Measurements from ENCODE around the gene EHBP1.
A peak's percentile ranks its signal among the peaks of the same experiment; 100 is the strongest.
"Not testable (repeated sequence)": the region's sequence is repeated elsewhere in the genome, so short reads cannot be mapped to it uniquely, and the experiment has no call there.

Gene EHBP1

GRCh38 chr2:62968668-62969067 is 263.2 kb downstream of the EHBP1 start:
- DNase-seq = no peak

GRCh38 chr2:62971936-62972335 is 266.4 kb downstream of the EHBP1 start:
- no peak for DNase-seq

GRCh38 chr2:62972601-62973000 is 267.1 kb downstream of the EHBP1 start:
- DNase-seq = no peak

- DNase-seq = no peak
Measured at GRCh38 chr2:62974999-62975398, 269.5 kb downstream of the EHBP1 start.

- no peak for DNase-seq
Measured at GRCh38 chr2:62991605-62992004, 286.1 kb downstream of the EHBP1 start.

- no peak for DNase-seq
Measured at GRCh38 chr2:62992561-62992960, 287.0 kb downstream of the EHBP1 start.

GRCh38 chr2:62994206-62994605 is 288.7 kb downstream of the EHBP1 start:
- DNase-seq = no peak

GRCh38 chr2:62996534-62997186 is 291.1 kb downstream of the EHBP1 start:
- DNase-seq = no peak

GRCh38 chr2:62998949-62999348 is 293.4 kb downstream of the EHBP1 start:
- no peak for DNase-seq

- DNase-seq = no peak
Measured at GRCh38 chr2:62999905-63000304, 294.4 kb downstream of the EHBP1 start.

GRCh38 chr2:63000801-63001200 is 295.3 kb downstream of the EHBP1 start:
- no peak for DNase-seq

GRCh38 chr2:63001576-63001975 is 296.1 kb downstream of the EHBP1 start:
- no peak for DNase-seq

- DNase-seq = no peak
Measured at GRCh38 chr2:63003351-63003750, 297.8 kb downstream of the EHBP1 start.

GRCh38 chr2:63007813-63008458 is 302.4 kb downstream of the EHBP1 start:
- no peak for DNase-seq

GRCh38 chr2:63008838-63009237 is 303.3 kb downstream of the EHBP1 start:
- no peak for DNase-seq

GRCh38 chr2:63009490-63009889 is 304.0 kb downstream of the EHBP1 start:
- no peak for DNase-seq

- DNase-seq = no peak
Measured at GRCh38 chr2:63012541-63012940, 307.0 kb downstream of the EHBP1 start.

GRCh38 chr2:63013438-63013837 is 307.9 kb downstream of the EHBP1 start:
- no peak for DNase-seq

GRCh38 chr2:63015389-63015788 is 309.9 kb downstream of the EHBP1 start:
- DNase-seq = no peak

- no peak for DNase-seq
Measured at GRCh38 chr2:63018439-63018838, 312.9 kb downstream of the EHBP1 start.

GRCh38 chr2:63019686-63020085 is 314.2 kb downstream of the EHBP1 start:
- not testable (repeated sequence) for DNase-seq

GRCh38 chr2:63023444-63023843 is 317.9 kb downstream of the EHBP1 start:
- peak; percentile 68 for DNase-seq

- DNase-seq = no peak
Measured at GRCh38 chr2:63027220-63027619, 321.7 kb downstream of the EHBP1 start.

- no peak for DNase-seq
Measured at GRCh38 chr2:63029058-63029457, 323.5 kb downstream of the EHBP1 start.

- DNase-seq = no peak
Measured at GRCh38 chr2:63034526-63034925, 329.0 kb downstream of the EHBP1 start.

Measured in islet precursor cell (in vitro differentiated cells).